ENCODE data around the gene CACNB3.

GRCh38 chr12:48858043-48858442, 39.7 kb downstream of the CACNB3 start:
- TF ChIP-seq, protein P1, sequence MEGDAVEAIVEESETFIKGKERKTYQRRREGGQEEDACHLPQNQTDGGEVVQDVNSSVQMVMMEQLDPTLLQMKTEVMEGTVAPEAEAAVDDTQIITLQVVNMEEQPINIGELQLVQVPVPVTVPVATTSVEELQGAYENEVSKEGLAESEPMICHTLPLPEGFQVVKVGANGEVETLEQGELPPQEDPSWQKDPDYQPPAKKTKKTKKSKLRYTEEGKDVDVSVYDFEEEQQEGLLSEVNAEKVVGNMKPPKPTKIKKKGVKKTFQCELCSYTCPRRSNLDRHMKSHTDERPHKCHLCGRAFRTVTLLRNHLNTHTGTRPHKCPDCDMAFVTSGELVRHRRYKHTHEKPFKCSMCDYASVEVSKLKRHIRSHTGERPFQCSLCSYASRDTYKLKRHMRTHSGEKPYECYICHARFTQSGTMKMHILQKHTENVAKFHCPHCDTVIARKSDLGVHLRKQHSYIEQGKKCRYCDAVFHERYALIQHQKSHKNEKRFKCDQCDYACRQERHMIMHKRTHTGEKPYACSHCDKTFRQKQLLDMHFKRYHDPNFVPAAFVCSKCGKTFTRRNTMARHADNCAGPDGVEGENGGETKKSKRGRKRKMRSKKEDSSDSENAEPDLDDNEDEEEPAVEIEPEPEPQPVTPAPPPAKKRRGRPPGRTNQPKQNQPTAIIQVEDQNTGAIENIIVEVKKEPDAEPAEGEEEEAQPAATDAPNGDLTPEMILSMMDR (conservative IDR thresholded peaks at IDR 0.05 in 1 of 2, IDR thresholded peaks at IDR 0.05 in 1 of 2; ENCODE audit: low read depth in 1 of 2, low read length in 2 of 2) = no peak
- TF ChIP-seq EZH2 (IDR thresholded peaks at IDR 0.05; ENCODE audit: low read length, missing control alignments) = no peak

Measured in fibroblast of lung (primary cell).